HCT116 (cell line): ENCODE results near the gene ORMDL3. TPM values are rescaled to one million over a fixed set of nuclear protein-coding genes. Genes with fewer than 3 reads are reported as not detected.

Experiments
- ATAC-seq: fragments of 200-7000 bp; cut with Tn5 transposase; 2 replicates; pipeline ENCODE4 v1.9.1; 2020; ENCODE audit warnings: mild to moderate bottlenecking, moderate library complexity
- BruUV-seq: library from RNA; stranded (reverse); fragments of 400-500 nt; replicated peaks from 2 replicates; lab custom pipeline; 2021; lab: Mats Ljungman, UMichigan
- CTCF ChIA-PET: fragments of 300-600 bp; sonication (Branson Sonifier 250); formaldehyde crosslinking; loops from one replicate; lab custom pipeline; 2021; ENCODE audit warnings: antibody characterized with exemption; lab: Charles Lee
- POLR2A ChIA-PET: fragments of 300-600, 350-600 bp; sonication (Branson Sonifier 250); formaldehyde crosslinking; loops from one replicate; lab custom pipeline; 2021; ENCODE audit warnings: antibody characterized with exemption; lab: Charles Lee
- RAD21 ChIA-PET, 2 experiments: fragments of 300-600 bp; sonication (Branson Sonifier 250); formaldehyde crosslinking; loops; one replicate each; lab custom pipeline; 2023; ENCODE audit warnings: low total read pairs in 2 of 2; ENCODE audit not compliant: uncharacterized antibody in 2 of 2, unreplicated experiment in 2 of 2, low non-redundant PET in 1 of 2; lab: Charles Lee
- DNase-seq: peaks from one replicate; pipeline ENCODE4 v3.0.0-alpha.2; 2010; ENCODE audit warnings: low read depth, low spot score
- H2AFZ ChIP-seq: fragments of 200-600 bp; shearing (Covaris generic), sonication (generic); 2 replicates; pipeline ENCODE4 v1.6.1; 2017; ENCODE audit warnings: low read depth, mixed run types, mixed read lengths, antibody characterized with exemption, low read length; ENCODE audit not compliant: poor library complexity, severe bottlenecking
- H3K27ac ChIP-seq: 2 replicates; pipeline ENCODE4 v1.5.1; 2012; ENCODE audit warnings: low read depth, low read length
- H3K27me3 ChIP-seq: fragments of 200-600 bp; sonication (generic); 2 replicates; pipeline ENCODE4 v1.6.1; 2016; ENCODE audit warnings: mixed run types, low read length, mixed read lengths; ENCODE audit not compliant: insufficient read depth
- H3K36me3 ChIP-seq, 2 experiments: fragments of 200-500 bp in 1 of 2; fragments of 200-600 bp in 1 of 2; sonication (Bioruptor generic) in 1 of 2; sonication (generic) in 1 of 2; 2 replicates each; pipeline versions ENCODE4 v1.5.1 to v1.6.1; 2014 to 2016; ENCODE audit warnings: low read length in 2 of 2, inconsistent platforms in 1 of 2, mixed read lengths in 1 of 2, mixed run types in 1 of 2; ENCODE audit not compliant: insufficient read depth in 2 of 2, control insufficient read depth in 1 of 2
- H3K4me1 ChIP-seq, 2 experiments: fragments of 200-600 bp in 1 of 2; sonication (generic) in 1 of 2; 2 replicates each; pipeline versions ENCODE4 v1.5.1 to v1.6.1; 2012 to 2017; ENCODE audit warnings: low read length in 2 of 2, inconsistent platforms in 1 of 2, mild to moderate bottlenecking in 1 of 2, mixed read lengths in 1 of 2, mixed run types in 1 of 2, moderate library complexity in 1 of 2; ENCODE audit not compliant: insufficient read depth in 2 of 2, control insufficient read depth in 1 of 2
- H3K4me2 ChIP-seq: fragments of 200-600 bp; sonication (generic); 2 replicates; pipeline ENCODE4 v1.6.1; 2017; ENCODE audit warnings: mixed run types, low read length, mixed read lengths
- H3K4me3 ChIP-seq, 2 experiments: fragments of 200-600 bp in 1 of 2; sonication (generic) in 1 of 2; replicated peaks in 1 of 2; 2 replicates each; pipeline ENCODE4 v1.5.1; 2011 to 2016; ENCODE audit warnings: low read length in 2 of 2, control low read depth in 1 of 2, low read depth in 1 of 2, mild to moderate bottlenecking in 1 of 2, mixed read lengths in 1 of 2, mixed run types in 1 of 2
- H3K79me2 ChIP-seq: fragments of 200-600 bp; sonication (generic); 2 replicates; pipeline ENCODE4 v1.6.1; 2017; ENCODE audit warnings: mild to moderate bottlenecking, mixed run types, low read length, moderate library complexity, mixed read lengths; ENCODE audit not compliant: insufficient read depth
- H3K9ac ChIP-seq: fragments of 200-600 bp; sonication (generic); 2 replicates; pipeline ENCODE4 v1.6.1; 2016; ENCODE audit warnings: low read length, mixed read lengths
- H3K9me2 ChIP-seq: fragments of 200-600 bp; sonication (generic), shearing (Covaris generic); 2 replicates; pipeline ENCODE4 v1.6.1; 2017; ENCODE audit warnings: mixed run types, mild to moderate bottlenecking, moderate library complexity; ENCODE audit not compliant: insufficient read depth
- H3K9me3 ChIP-seq, 2 experiments: fragments of 200-500 bp in 1 of 2; fragments of 200-600 bp in 1 of 2; sonication (Bioruptor generic) in 1 of 2; sonication (generic) in 1 of 2; 2 replicates each; pipeline ENCODE4 v1.6.1; 2014 to 2017; ENCODE audit warnings: low read length in 2 of 2, mixed read lengths in 2 of 2, inconsistent platforms in 1 of 2, low read depth in 1 of 2, mild to moderate bottlenecking in 1 of 2, mixed run types in 1 of 2, moderate library complexity in 1 of 2; ENCODE audit not compliant: control insufficient read depth in 1 of 2, insufficient read depth in 1 of 2
- H4K20me1 ChIP-seq: fragments of 200-600 bp; sonication (generic), shearing (Covaris generic); 2 replicates; pipeline ENCODE4 v1.6.1; 2017; ENCODE audit warnings: mixed run types, mild to moderate bottlenecking, moderate library complexity; ENCODE audit not compliant: insufficient read depth
- CBX3 ChIP-seq: IDR thresholded peaks from 2 replicates; pipeline ENCODE4 v1.6.1; 2012; ENCODE audit warnings: low read depth
- ELF1 ChIP-seq: IDR thresholded peaks from 2 replicates; pipeline ENCODE4 v1.6.1; 2012; ENCODE audit warnings: low read depth, borderline replicate concordance
- FOSL1 ChIP-seq: IDR thresholded peaks from 2 replicates; pipeline ENCODE4 v1.6.1; 2012; ENCODE audit warnings: low read depth
- POLR2A ChIP-seq: IDR thresholded peaks from 2 replicates; pipeline ENCODE4 v1.7.0; 2011; ENCODE audit warnings: borderline replicate concordance; ENCODE audit not compliant: insufficient read depth, insufficient read length; ENCODE audit errors: extremely low read depth
- POLR2AphosphoS5 ChIP-seq: IDR thresholded peaks from 2 replicates; pipeline ENCODE4 v1.6.1; 2011; ENCODE audit warnings: mild to moderate bottlenecking, low read depth, low read length, moderate library complexity
- SRF ChIP-seq: IDR thresholded peaks from 2 replicates; pipeline ENCODE4 v1.6.1; 2012; ENCODE audit warnings: low read depth
- TCF7L2 ChIP-seq: IDR thresholded peaks from 2 replicates; pipeline ENCODE4 v1.7.0; 2011; ENCODE audit warnings: borderline replicate concordance, inconsistent platforms; ENCODE audit not compliant: insufficient read depth, insufficient read length; ENCODE audit errors: extremely low read depth
- ZNF274 ChIP-seq: fragments of 200-500 bp; sonication (Bioruptor generic); IDR thresholded peaks from 2 replicates; pipeline ENCODE4 v1.6.1; 2014; ENCODE audit warnings: mild to moderate bottlenecking, low read depth, low read length, inconsistent platforms
- intact Hi-C: fragments of 100-400 bp; cut with micrococcal nuclease; formaldehyde crosslinking; loops from 2 replicates; pipeline ENCODE4 v1.10.0; 2022
- total RNA-seq: library from RNA; stranded (reverse); gene quantifications from one replicate; pipeline ENCODE4 v1.2.1, GENCODE V29; 2021; ENCODE audit not compliant: unreplicated experiment
- TF ChIP-seq, protein P1 (sequence below), 3 experiments: fragments of 200-600 bp in 1 of 3; sonication (generic) in 1 of 3; IDR thresholded peaks in 2 of 3; conservative IDR thresholded peaks in 1 of 3; 2 replicates each; pipeline ENCODE4 v1.5.1; 2012 to 2017; ENCODE audit warnings: low read depth in 2 of 3, low read length in 2 of 3, antibody characterized with exemption in 1 of 3, borderline replicate concordance in 1 of 3, control low read depth in 1 of 3, mild to moderate bottlenecking in 1 of 3, mixed read lengths in 1 of 3, mixed run types in 1 of 3, moderate library complexity in 1 of 3; ENCODE audit not compliant: insufficient read depth in 1 of 3
- TF ChIP-seq, protein P2 (sequence below): IDR thresholded peaks from 2 replicates; pipeline ENCODE4 v1.6.1; 2012
- TF ChIP-seq, protein P3 (sequence below): IDR thresholded peaks from 2 replicates; pipeline ENCODE4 v1.6.1; 2011; ENCODE audit warnings: mild to moderate bottlenecking, low read length, moderate library complexity; ENCODE audit not compliant: insufficient replicate concordance; ENCODE audit errors: extremely low read depth

ORMDL3 gene
- total RNA-seq, 1 experiment from 2014 or later: 46.9 TPM

DNA sequence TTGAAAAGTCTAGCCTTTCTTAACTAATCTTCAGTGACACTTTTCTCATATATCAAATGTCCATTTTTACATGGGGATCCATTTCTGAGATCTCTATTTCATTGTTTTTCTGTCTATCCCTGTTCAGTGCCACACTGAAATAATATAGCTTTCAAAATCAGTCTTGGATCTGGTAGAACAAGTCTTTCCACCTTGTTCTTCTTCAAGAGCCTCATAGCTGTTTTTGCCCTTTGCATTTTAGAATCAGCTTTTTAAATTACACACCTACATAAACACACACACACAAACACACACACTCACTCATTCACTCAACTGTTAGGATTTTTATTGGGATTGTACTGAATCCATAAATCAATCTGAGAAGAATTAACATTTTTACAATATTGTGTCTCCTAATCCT lies 28.2 kb downstream of the ORMDL3 start:
- DNase-seq: no peak
- Histone ChIP-seq H2AFZ (no peak overlapping the region), H3K9me3 (no peaks in the 10 kb centered on the region), H3K4me3 (no peak overlapping the region), H3K4me1 (no peaks in the 10 kb centered on the region), H3K27ac (no peak overlapping the region), H3K4me2 (no peak overlapping the region), H3K9me2 (no peaks in the 10 kb centered on the region), H3K36me3 (no peaks in the 10 kb centered on the region), H3K27me3 (no peaks in the 10 kb centered on the region), H3K79me2 (no peaks in the 10 kb centered on the region), H3K9ac (no peak overlapping the region), H4K20me1 (no peaks in the 10 kb centered on the region)
- POLR2A ChIA-PET: interaction anchor here (0.7 kb wide), 1 partner anchor 45 kb away, joined by 3 read pairs; no protein-coding TSS in a partner anchor
- intact Hi-C loops: no loop called here
- no peak for ATAC-seq
- CTCF ChIA-PET: no interaction called here
- TF ChIP-seq ELF1 (no peak), TCF7L2 (no peak)
- BruUV-seq: no TSS peak
- RAD21 ChIA-PET: no interaction called here

DNA sequence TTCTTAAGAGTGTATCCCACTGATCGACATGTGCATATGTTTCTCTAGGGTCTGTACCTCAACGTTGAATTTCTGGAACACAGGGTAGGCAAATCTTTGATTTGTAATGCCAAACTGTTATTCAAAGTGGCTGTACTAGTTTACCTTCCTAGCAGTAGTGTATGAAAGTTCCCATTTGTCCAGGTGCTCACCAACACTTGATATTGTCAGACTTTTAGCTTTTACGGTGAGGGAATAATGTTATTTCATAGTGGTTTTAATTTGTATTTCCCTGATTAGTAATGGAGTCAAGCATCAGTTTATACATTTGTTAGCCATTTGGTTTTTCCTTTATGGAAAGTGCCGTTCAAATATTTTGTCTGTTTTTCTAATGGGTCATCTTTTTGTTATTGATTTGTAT lies 29.3 kb downstream of the ORMDL3 start:
- H3K27ac ChIP-seq: no peak overlapping the region
- H2AFZ ChIP-seq: no peak overlapping the region
- no peak overlapping the region for H3K9ac ChIP-seq
- no peak overlapping the region for H3K4me2 ChIP-seq
- H3K79me2 ChIP-seq: no peaks in the 10 kb centered on the region
- H3K36me3 ChIP-seq: no peaks in the 10 kb centered on the region
- ChIA-PET CTCF (interaction anchor here (0.5 kb wide), 1 partner anchor 324 kb away, joined by 3 read pairs; no protein-coding TSS in a partner anchor), POLR2A (no interaction called here), RAD21 (no interaction called here)
- BruUV-seq: no TSS peak
- DNase-seq: no peak
- TF ChIP-seq POLR2AphosphoS5 (no peak), FOSL1 (no peak), CBX3 (no peak), SRF (no peak), POLR2A (no peak), TCF7L2 (no peak), ZNF274 (no peak)
- TF ChIP-seq, protein P1, sequence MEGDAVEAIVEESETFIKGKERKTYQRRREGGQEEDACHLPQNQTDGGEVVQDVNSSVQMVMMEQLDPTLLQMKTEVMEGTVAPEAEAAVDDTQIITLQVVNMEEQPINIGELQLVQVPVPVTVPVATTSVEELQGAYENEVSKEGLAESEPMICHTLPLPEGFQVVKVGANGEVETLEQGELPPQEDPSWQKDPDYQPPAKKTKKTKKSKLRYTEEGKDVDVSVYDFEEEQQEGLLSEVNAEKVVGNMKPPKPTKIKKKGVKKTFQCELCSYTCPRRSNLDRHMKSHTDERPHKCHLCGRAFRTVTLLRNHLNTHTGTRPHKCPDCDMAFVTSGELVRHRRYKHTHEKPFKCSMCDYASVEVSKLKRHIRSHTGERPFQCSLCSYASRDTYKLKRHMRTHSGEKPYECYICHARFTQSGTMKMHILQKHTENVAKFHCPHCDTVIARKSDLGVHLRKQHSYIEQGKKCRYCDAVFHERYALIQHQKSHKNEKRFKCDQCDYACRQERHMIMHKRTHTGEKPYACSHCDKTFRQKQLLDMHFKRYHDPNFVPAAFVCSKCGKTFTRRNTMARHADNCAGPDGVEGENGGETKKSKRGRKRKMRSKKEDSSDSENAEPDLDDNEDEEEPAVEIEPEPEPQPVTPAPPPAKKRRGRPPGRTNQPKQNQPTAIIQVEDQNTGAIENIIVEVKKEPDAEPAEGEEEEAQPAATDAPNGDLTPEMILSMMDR (IDR thresholded peaks at IDR 0.05 in 2 of 3, conservative IDR thresholded peaks at IDR 0.05 in 1 of 3; ENCODE audit: borderline replicate concordance in 1 of 3, insufficient read depth in 1 of 3, low read depth in 2 of 3, low read length in 2 of 3): no peak
- TF ChIP-seq, protein P2, sequence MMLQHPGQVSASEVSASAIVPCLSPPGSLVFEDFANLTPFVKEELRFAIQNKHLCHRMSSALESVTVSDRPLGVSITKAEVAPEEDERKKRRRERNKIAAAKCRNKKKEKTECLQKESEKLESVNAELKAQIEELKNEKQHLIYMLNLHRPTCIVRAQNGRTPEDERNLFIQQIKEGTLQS: no peak
- TF ChIP-seq, protein P3, sequence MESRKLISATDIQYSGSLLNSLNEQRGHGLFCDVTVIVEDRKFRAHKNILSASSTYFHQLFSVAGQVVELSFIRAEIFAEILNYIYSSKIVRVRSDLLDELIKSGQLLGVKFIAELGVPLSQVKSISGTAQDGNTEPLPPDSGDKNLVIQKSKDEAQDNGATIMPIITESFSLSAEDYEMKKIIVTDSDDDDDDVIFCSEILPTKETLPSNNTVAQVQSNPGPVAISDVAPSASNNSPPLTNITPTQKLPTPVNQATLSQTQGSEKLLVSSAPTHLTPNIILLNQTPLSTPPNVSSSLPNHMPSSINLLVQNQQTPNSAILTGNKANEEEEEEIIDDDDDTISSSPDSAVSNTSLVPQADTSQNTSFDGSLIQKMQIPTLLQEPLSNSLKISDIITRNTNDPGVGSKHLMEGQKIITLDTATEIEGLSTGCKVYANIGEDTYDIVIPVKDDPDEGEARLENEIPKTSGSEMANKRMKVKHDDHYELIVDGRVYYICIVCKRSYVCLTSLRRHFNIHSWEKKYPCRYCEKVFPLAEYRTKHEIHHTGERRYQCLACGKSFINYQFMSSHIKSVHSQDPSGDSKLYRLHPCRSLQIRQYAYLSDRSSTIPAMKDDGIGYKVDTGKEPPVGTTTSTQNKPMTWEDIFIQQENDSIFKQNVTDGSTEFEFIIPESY: no peak
- no peaks in the 10 kb centered on the region for H3K9me2 ChIP-seq
- H3K4me3 ChIP-seq: no peak overlapping the region
- H3K4me1 ChIP-seq: no peaks in the 10 kb centered on the region
- intact Hi-C loops: no loop called here
- no peaks in the 10 kb centered on the region for H3K27me3 ChIP-seq
- no peaks in the 10 kb centered on the region for H3K9me3 ChIP-seq
- H4K20me1 ChIP-seq: no peaks in the 10 kb centered on the region
- no peak for ATAC-seq
